Left lung (tissue), 10 donors: Measurements from ENCODE around the gene CCN6. TPM values are rescaled to one million over a fixed set of nuclear protein-coding genes. Genes with fewer than 3 reads are reported as not detected.

Source experiments
- ATAC-seq: fragments of 200-7000 bp; cut with Tn5 transposase; one replicate; pipeline ENCODE4 v1.9.1; 2020; ENCODE audit warnings: moderate library complexity
- DNase-seq, 4 donors: peaks; one replicate each; pipeline ENCODE4 v3.0.0-alpha.2; 2013 to 2020
- H3K27ac ChIP-seq, 2 donors: fragments of 200-600 bp; sonication (generic) in 1 of 2; one replicate each; pipeline versions ENCODE4 v1.5.0 to v1.8.0; 2020 to 2021
- H3K27me3 ChIP-seq, 2 donors: fragments of 200-600 bp; sonication (generic) in 1 of 2; one replicate each; pipeline versions ENCODE4 v1.5.0 to v1.8.0; 2020 to 2021
- H3K36me3 ChIP-seq, 2 donors: fragments of 200-600 bp; sonication (generic) in 1 of 2; one replicate each; pipeline versions ENCODE4 v1.5.0 to v1.8.0; 2020 to 2021
- H3K4me1 ChIP-seq, 2 donors: fragments of 200-600 bp; one replicate each; pipeline ENCODE4 v1.8.0; 2021
- H3K4me3 ChIP-seq, 2 donors: fragments of 200-600 bp; sonication (generic) in 1 of 2; one replicate each; pipeline versions ENCODE4 v1.5.0 to v1.8.0; 2020 to 2021; ENCODE audit warnings: mild to moderate bottlenecking in 1 of 2
- H3K9me3 ChIP-seq, 2 donors: fragments of 200-600 bp; sonication (generic) in 1 of 2; one replicate each; pipeline versions ENCODE4 v1.5.0 to v1.8.0; 2020 to 2021
- CTCF ChIP-seq, 2 donors: fragments of 200-600 bp; sonication (generic) in 1 of 2; IDR thresholded peaks; one replicate each; pipeline versions ENCODE4 v1.5.0 to v1.8.0; 2021; ENCODE audit warnings: antibody characterized with exemption in 2 of 2
- intact Hi-C, 2 donors: fragments of 100-400 bp; cut with DNase I; formaldehyde crosslinking; loops; one replicate each; pipeline versions ENCODE4 v1.11.2 to v1.14.2; 2022
- polyA plus RNA-seq, 6 donors: library from polyadenylated mRNA; unstranded; fragments of 120-200 nt; gene quantifications; one replicate each; pipeline ENCODE4 v1.2.1, GENCODE V29; 2013; ENCODE audit not compliant: insufficient read length in 6 of 6
- total RNA-seq, 2 donors: library from RNA; stranded (reverse); fragmentation: NEBNext Ultra II Directional; extraction: Animal tissue kit (Norgen Biotek cat#: 25700); gene quantifications; one replicate each; pipeline ENCODE4 v1.2.1, GENCODE V29; 2021
- donor health status: DM: no; HTN: yes; CAD: no.
- donor health status: DM: no; HTN: no; CAD: no.

Gene CCN6
- total and polyA plus RNA-seq, 8 donors, result 0.21 to 0.55 (median 0.37) TPM; not detected in 2

- intact Hi-C loops, result no loop called here
Measured at GRCh38 chr6:112058243-112059032, 4.5 kb downstream of the CCN6 start.

GRCh38 chr6:112061605-112062004, 7.7 kb downstream of the CCN6 start:
- DNase-seq (no peak), ATAC-seq (no peak)
- H3K27me3 ChIP-seq, result no peaks in the 10 kb centered on the region
- TF ChIP-seq CTCF (IDR thresholded peaks at IDR 0.05), result no peak
- no peaks in the 10 kb centered on the region for H3K4me1 ChIP-seq
- H3K9me3 ChIP-seq, result no peaks in the 10 kb centered on the region
- no peaks in the 10 kb centered on the region for H3K36me3 ChIP-seq
- no peak overlapping the region for H3K4me3 ChIP-seq
- H3K27ac ChIP-seq, result no peak overlapping the region
- intact Hi-C loops, result no loop called here

More at GRCh38 chr6:112058243-112059032, 4.5 kb downstream of the CCN6 start:
- ATAC-seq (no peak), DNase-seq (no peak)
- Histone ChIP-seq H3K4me3 (no peak overlapping the region), H3K4me1 (no peaks in the 10 kb centered on the region), H3K27me3 (no peaks in the 10 kb centered on the region), H3K36me3 (no peaks in the 10 kb centered on the region), H3K27ac (no peak overlapping the region), H3K9me3 (no peaks in the 10 kb centered on the region)
- no peak for TF ChIP-seq CTCF (IDR thresholded peaks at IDR 0.05)

GRCh38 chr6:112062966-112063365, 9.1 kb downstream of the CCN6 start:
- intact Hi-C loops, result no loop called here
- no peak for TF ChIP-seq CTCF (IDR thresholded peaks at IDR 0.05)
- H3K36me3 ChIP-seq, result no peaks in the 10 kb centered on the region
- ATAC-seq (no peak), DNase-seq (no peak)
- no peaks in the 10 kb centered on the region for H3K4me1 ChIP-seq
- H3K27me3 ChIP-seq, result no peaks in the 10 kb centered on the region
- H3K9me3 ChIP-seq, result no peaks in the 10 kb centered on the region
- no peak overlapping the region for H3K4me3 ChIP-seq
- H3K27ac ChIP-seq, result no peak overlapping the region

- no peak for DNase-seq
- no peak for TF ChIP-seq CTCF (IDR thresholded peaks at IDR 0.05)
Measured at GRCh38 chr6:112065426-112065986, 11.6 kb downstream of the CCN6 start.

GRCh38 chr6:112066606-112067005, 12.7 kb downstream of the CCN6 start:
- DNase-seq (no peak), ATAC-seq (no peak)
- Histone ChIP-seq H3K9me3 (no peaks in the 10 kb centered on the region), H3K4me3 (no peak overlapping the region), H3K36me3 (peaks cover 0 to 28% of the 10 kb centered on the region in 2 donors), H3K27ac (no peak overlapping the region), H3K4me1 (no peaks in the 10 kb centered on the region), H3K27me3 (no peaks in the 10 kb centered on the region)
- no peak for TF ChIP-seq CTCF (IDR thresholded peaks at IDR 0.05)
- intact Hi-C loops, result no loop called here

More at GRCh38 chr6:112065426-112065986, 11.6 kb downstream of the CCN6 start:
- no peak overlapping the region for H3K4me3 ChIP-seq
- H3K9me3 ChIP-seq, result no peaks in the 10 kb centered on the region
- ATAC-seq, result no peak
- H3K4me1 ChIP-seq, result no peaks in the 10 kb centered on the region
- no peaks in the 10 kb centered on the region for H3K27me3 ChIP-seq
- no peak overlapping the region for H3K27ac ChIP-seq
- intact Hi-C loops, result no loop called here
- peaks cover 0 to 17% of the 10 kb centered on the region in 2 donors for H3K36me3 ChIP-seq
